ENCODE data around the gene ASCC1.
"Not testable (repeated sequence)": the region's sequence is repeated elsewhere in the genome, so short reads cannot be mapped to it uniquely, and the experiment has no call there.

The ASCC1 gene

GRCh38 chr10:72219235-72219814 is 3.2 kb upstream of the ASCC1 start:
- no peak for DNase-seq

GRCh38 chr10:72218726-72219125 is 2.6 kb upstream of the ASCC1 start:
- peak in 1 of 2 donors; percentile 8 for DNase-seq

- no peak for DNase-seq
These were observed 2.2 kb upstream of the ASCC1 start for GRCh38 chr10:72218325-72218724.

GRCh38 chr10:72211832-72212231 is 4.2 kb downstream of the ASCC1 start:
- DNase-seq, result not testable (repeated sequence)

- DNase-seq, result not testable (repeated sequence)
These were observed 4.7 kb downstream of the ASCC1 start for GRCh38 chr10:72211381-72211780.

- DNase-seq, result not testable (repeated sequence)
These were observed 7.5 kb downstream of the ASCC1 start for GRCh38 chr10:72208526-72208925.

GRCh38 chr10:72206511-72207229 is 9.4 kb downstream of the ASCC1 start:
- DNase-seq, result no peak

- DNase-seq, result no peak
These were observed 11.4 kb downstream of the ASCC1 start for GRCh38 chr10:72204724-72205123.

- DNase-seq, result no peak
These were observed 11.8 kb downstream of the ASCC1 start for GRCh38 chr10:72204296-72204695.

- no peak for DNase-seq
These were observed 14.8 kb downstream of the ASCC1 start for GRCh38 chr10:72201293-72201692.

GRCh38 chr10:72200883-72201282 is 15.2 kb downstream of the ASCC1 start:
- DNase-seq, result no peak

- DNase-seq, result no peak
These were observed 21.1 kb downstream of the ASCC1 start for GRCh38 chr10:72194949-72195348.

GRCh38 chr10:72186982-72187330 is 29.1 kb downstream of the ASCC1 start:
- no peak for DNase-seq

GRCh38 chr10:72186258-72186981 is 29.7 kb downstream of the ASCC1 start:
- peak in 1 of 2 donors; percentile 9 for DNase-seq

- no peak for DNase-seq
These were observed 31.9 kb downstream of the ASCC1 start for GRCh38 chr10:72184156-72184555.

- DNase-seq, result no peak
These were observed 38.6 kb downstream of the ASCC1 start for GRCh38 chr10:72177454-72177853.

GRCh38 chr10:72176701-72177100 is 39.4 kb downstream of the ASCC1 start:
- no peak for DNase-seq

- no peak for DNase-seq
These were observed 40.9 kb downstream of the ASCC1 start for GRCh38 chr10:72175149-72175548.

- no peak for DNase-seq
These were observed 41.8 kb downstream of the ASCC1 start for GRCh38 chr10:72174297-72174662.

GRCh38 chr10:72173619-72174296 is 42.3 kb downstream of the ASCC1 start:
- no peak for DNase-seq

GRCh38 chr10:72173262-72173618 is 42.8 kb downstream of the ASCC1 start:
- no peak for DNase-seq

- no peak for DNase-seq
These were observed 44.9 kb downstream of the ASCC1 start for GRCh38 chr10:72171175-72171630.

GRCh38 chr10:72170733-72171132 is 45.3 kb downstream of the ASCC1 start:
- DNase-seq, result no peak

GRCh38 chr10:72170263-72170662 is 45.8 kb downstream of the ASCC1 start:
- no peak for DNase-seq
